Activated CD4-positive, alpha-beta T cell treated with anti-CD3 and anti-CD28 coated beads for 1 hour (primary cell): Measurements from ENCODE around the gene LENG9.

ENCODE experiments used
- DNase-seq: peaks from one replicate; pipeline ENCODE4 v3.0.0-alpha.2; 2020

LENG9 gene

GRCh38 chr19:54420068-54420382 lies 43.6 kb downstream of the LENG9 start:
- no peak for DNase-seq

GRCh38 chr19:54418930-54419800 lies 44.4 kb downstream of the LENG9 start:
- no peak for DNase-seq

GRCh38 chr19:54418030-54418929 lies 45.3 kb downstream of the LENG9 start:
- no peak for DNase-seq

- DNase-seq, result no peak
These were observed 46.7 kb downstream of the LENG9 start for GRCh38 chr19:54416695-54417491.

- DNase-seq, result no peak
These were observed 47.5 kb downstream of the LENG9 start for GRCh38 chr19:54415901-54416673.

GRCh38 chr19:54415208-54415900 lies 48.2 kb downstream of the LENG9 start, which contains the start of gene TTYH1:
TSS of gene TTYH1 (plus strand) at chr19:54415464. CDS start at chr19:54415553, 89 bp downstream.
- no peak for DNase-seq

- DNase-seq, result no peak
These were observed 49.4 kb downstream of the LENG9 start for GRCh38 chr19:54414156-54414555.

GRCh38 chr19:54412877-54413276 lies 50.7 kb downstream of the LENG9 start:
- no peak for DNase-seq
